Skin of body (tissue), 2 donors: ENCODE data around the gene FALEC. TPM values are rescaled to one million over a fixed set of nuclear protein-coding genes. Genes with fewer than 3 reads are reported as not detected.
A peak's percentile ranks its signal among the peaks of the same experiment; 100 is the strongest.

ENCODE experiments used
- DNase-seq: peaks from one replicate; lab custom pipeline; 2025; lab: John Stamatoyannopoulos, UW
- total RNA-seq: library from RNA; depleted of rRNA; stranded (reverse); fragments of >200 nt; gene quantifications from one replicate; pipeline ENCODE4 v1.2.3, GENCODE V29; 2014

Gene FALEC
- total RNA-seq, 1 donor from 2014 or later, result not detected

DNA sequence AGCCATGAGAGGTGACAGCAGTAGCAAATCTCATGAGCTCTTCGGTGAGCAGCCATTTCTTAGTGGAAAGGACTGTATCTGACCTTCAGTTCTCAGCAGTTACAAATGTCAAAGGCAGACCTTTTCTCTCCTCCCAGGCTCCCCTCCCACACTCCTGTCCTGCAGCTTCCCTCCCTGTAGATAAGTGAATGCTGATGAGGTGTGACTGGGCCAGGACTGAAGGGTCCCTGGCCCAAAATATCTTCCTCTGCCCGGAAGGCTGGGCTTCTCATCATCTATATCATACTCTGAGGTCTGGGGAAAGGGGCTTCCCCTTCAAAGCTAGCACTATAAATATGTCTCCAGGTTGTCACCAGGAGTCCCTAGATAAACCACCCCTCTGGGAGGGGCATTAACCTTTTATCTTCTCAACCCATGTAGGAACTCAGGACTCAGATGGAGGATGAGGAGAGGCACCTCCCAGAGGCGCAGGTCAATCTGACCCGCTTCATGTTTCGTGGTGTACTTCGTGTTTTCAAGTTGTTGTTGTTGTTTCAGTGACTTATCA is 30.0 kb downstream of the FALEC start:
- no peak for DNase-seq

DNA sequence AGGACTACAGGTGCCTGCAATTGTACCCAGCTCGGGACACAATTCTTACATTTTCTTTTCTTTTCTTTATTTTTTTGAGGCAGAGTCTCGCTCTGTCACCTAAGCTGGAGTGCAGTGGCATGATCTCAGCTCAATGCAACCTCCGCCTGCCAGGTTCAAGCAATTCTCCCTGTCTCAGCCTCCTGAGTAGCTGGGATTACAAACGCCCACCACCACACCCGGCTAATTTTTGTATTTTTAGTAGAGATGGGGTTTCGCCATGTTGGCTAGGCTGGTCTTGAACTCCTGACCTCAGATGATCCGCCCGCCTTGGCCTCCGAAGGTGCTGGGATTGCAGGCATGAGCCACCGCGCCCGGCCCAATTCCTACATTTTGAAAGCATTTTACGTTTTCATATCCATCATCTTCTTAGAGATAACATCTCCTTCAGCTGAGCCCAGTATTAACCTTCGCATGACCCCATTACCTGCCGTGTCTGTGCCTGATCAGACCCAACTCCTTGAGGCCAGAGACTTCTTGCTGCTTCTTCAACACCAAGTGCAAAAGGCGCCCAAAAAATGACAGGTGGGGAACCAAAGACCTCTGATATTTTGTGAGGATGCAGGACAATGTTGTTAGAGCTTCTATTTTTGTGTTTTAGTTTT is 30.9 kb downstream of the FALEC start:
- DNase-seq, result no peak

DNA sequence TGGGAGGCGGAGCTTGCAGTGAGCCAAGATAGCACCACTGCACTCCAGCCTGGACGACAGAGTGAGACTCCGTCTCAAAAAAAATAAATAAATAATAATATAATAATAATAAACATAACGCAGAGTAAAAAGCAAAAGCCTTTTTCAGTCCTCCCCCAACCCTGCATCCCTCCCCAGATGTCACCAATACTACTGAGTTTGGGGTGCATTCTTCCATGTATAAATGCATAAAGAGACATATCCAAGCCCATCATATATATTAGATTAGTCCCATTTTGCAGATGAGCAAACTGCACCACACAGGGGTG is 32.7 kb downstream of the FALEC start:
- DNase-seq, result no peak

GRCh38 chr1:150548632-150549495 is 33.3 kb downstream of the FALEC start, which contains the start of gene ADAMTSL4:
ADAMTSL4 (plus strand) TSS chr1:150549408; CDS start chr1:150552289, 2,881 bp downstream.
- DNase-seq, result peak; percentile 47

DNA sequence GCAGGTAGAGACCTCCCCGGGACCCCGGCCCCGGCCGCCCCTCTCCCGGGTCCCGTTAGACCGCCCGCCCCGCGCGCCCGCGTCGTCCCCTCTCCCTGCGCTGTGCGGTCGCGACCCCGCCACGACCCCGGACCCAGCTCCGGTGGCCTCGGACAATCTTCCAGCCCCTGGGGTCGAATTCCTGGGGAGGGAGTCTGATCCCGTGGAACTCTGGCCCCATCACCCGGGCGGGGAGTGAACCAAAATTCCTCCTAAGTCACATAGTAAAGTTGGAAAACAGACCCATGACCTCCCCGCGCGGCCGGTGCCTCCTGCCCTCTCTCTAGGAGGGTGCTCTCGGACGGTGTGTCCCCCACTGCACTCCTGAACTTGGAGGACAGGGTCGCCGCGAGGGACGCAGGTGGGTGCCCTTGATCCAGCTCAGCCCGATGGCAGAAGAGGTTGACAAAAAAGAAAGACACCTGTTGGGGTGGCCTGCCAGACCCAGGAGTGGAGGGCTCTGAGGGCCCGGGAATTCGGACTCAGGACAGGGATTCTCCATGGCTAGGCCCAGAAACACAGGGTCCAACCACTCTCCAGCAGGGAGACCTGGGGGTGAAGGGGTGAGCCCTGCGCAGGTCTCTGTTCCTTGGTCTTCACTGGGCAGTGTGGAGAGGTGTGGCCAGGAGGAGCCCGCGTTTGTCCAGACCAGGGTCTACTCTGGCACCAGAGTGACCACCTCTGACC is 34.1 kb downstream of the FALEC start:
- no peak for DNase-seq

DNA sequence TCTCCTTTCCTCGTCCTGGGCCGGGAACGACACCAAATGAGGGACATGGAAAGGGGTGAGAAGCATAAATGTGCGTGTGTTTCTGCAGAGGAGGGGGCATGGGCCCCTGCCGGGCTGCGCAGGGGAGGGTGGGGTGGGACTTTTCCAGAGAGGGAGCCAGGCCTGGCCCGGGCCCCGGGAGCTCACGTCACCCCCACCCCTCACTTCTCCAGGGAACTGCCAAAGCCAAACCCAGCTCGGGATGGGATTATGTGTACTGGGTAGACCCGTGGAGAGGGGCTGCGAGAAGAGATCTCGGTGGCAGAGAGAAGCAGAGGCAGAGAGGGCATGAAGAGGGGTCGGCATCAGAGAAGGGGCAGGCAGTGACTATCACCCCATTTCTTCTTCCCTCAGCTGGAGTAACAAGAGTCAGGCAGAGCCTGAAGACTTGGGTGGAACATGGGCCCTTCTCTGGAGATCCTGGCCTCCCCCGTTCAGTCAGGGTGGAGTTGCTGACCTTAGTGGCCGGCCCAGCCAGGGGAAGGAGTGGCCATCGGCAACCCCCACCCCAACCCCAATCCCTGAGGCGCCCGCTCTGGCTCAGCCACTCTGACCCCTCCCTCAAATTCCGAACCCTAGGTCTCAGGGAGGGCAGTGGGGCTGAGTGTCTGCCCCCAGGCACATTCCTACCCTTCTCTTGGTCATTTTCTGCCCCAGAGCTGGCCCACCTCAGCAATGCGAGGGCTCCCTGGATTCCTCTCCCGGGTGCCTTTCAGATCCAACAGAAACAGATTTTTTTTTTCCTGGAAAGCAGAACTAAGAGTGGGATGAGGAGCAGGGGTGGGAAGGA is 34.9 kb downstream of the FALEC start:
- peak; percentile 55 for DNase-seq

- DNase-seq, result no peak
Measured at GRCh38 chr1:150551051-150551783, 35.7 kb downstream of the FALEC start.

- no peak for DNase-seq
Measured at GRCh38 chr1:150551784-150552127, 36.2 kb downstream of the FALEC start.

DNA sequence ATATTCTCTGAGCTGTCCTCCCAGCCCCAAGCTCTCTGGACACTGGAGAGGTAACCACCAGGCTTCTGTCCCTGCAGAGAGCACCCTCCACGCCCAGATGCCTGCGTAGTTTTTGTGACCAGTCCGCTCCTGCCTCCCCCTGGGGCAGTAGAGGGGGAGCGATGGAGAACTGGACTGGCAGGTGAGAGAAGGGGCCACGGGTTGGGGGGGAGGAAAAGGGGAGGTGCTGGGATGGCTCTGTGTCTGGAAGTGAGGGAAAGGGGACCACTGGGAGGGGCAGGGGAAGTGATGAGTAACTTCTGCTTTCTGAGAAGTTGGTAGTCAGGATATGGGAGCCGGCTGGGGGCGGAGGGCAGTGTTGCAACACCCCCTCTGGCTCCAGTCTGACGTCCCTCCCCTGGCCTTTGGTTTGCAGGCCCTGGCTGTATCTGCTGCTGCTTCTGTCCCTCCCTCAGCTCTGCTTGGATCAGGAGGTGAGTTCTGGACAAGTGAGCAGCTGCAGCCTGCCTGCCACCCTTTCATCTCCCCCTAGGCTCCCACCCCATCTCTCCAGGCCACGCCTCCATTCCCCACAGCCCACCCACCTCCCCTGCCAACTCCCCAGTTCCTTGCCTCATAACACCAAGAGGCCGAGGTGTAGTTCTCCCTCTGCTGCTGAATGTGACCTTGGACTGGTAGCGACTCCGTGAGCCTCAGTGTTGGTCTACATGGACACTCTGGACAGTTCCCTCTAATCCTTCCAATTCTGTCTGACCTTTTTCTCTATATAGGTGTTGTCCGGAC is 36.8 kb downstream of the FALEC start:
- peak; percentile 53 for DNase-seq

GRCh38 chr1:150552911-150553289 is 37.3 kb downstream of the FALEC start:
- no peak for DNase-seq

GRCh38 chr1:150553392-150554085 is 38.0 kb downstream of the FALEC start:
- no peak for DNase-seq

GRCh38 chr1:150554086-150554452 is 38.5 kb downstream of the FALEC start:
- no peak for DNase-seq

DNA sequence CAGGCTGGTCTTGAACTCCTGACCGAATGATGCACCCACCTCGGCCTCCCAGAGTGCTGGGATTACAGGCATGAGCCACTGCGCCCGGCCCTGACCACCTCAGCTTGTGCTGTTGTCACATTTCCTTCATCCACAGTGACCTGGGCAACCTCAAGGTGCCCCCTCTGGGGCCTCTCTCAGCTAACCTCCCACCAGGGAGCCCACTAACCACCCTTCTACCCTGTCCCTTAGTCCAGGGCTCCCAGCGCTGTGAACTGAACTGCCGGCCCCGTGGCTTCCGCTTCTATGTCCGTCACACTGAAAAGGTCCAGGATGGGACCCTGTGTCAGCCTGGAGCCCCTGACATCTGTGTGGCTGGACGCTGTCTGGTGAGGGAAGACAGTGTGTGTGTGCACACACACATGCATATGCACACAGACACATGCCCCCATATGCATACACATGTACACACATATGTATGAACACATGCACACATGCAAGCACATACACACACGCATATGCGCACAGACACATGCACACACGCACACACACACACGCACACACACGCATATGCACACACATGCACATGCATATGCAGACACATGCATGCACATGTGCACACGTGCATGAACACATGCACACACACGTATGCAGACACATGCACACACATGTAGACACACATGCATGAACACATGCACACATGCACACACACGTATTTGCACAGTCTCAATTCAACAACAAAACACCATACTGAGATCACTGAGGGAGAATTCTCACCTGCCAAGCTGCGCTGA is 39.8 kb downstream of the FALEC start:
- no peak for DNase-seq

GRCh38 chr1:150555971-150556865 is 40.7 kb downstream of the FALEC start:
- DNase-seq, result no peak

- DNase-seq, result no peak
Measured at GRCh38 chr1:150557065-150557600, 41.6 kb downstream of the FALEC start.

DNA sequence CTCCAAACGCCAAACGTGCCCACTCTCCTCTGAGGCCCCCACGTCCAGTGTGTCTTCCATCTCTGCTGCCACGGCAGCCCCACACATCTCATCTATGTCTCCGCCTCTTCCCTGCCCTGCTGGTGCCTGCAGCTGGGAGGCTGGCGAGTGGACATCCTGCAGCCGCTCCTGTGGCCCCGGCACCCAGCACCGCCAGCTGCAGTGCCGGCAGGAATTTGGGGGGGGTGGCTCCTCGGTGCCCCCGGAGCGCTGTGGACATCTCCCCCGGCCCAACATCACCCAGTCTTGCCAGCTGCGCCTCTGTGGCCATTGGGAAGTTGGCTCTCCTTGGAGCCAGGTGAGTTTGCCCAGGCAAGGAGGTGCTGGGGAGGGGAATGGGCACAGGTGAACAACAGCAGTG is 42.3 kb downstream of the FALEC start:
- no peak for DNase-seq

DNA sequence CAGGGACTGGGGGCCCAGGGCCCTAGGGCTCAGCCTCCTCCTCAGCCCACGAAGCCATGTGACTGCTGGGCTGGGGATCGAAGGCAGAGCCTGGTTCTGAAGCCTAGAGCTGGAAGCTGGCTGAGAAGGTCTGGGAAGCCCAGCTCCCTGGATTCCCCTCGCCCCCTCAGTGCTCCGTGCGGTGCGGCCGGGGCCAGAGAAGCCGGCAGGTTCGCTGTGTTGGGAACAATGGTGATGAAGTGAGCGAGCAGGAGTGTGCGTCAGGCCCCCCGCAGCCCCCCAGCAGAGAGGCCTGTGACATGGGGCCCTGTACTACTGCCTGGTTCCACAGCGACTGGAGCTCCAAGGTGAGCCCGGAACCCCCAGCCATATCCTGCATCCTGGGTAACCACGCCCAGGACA is 42.8 kb downstream of the FALEC start:
- DNase-seq, result no peak
